K562 (cell line): ENCODE data around the gene BEST2. TPM values are rescaled to one million over a fixed set of nuclear protein-coding genes. Genes with fewer than 3 reads are reported as not detected.

ENCODE experiments used
- BHLHE40 ChIP-seq: IDR thresholded peaks from 2 replicates; pipeline ENCODE4 v1.6.1; 2011; ENCODE audit warnings: low read length, improper control_type of control experiment
- ETV1 ChIP-seq: fragments of 450-650 bp; conservative IDR thresholded peaks from 2 replicates; pipeline ENCODE4 v1.6.1; 2016; ENCODE audit warnings: missing genetic modification characterization, control low read depth, low read depth, missing compliant biosample characterization
- FOXK2 ChIP-seq, 2 experiments: fragments of 450-650 bp; IDR thresholded peaks in 1 of 2; conservative IDR thresholded peaks in 1 of 2; 2 replicates each; pipeline ENCODE4 v1.6.1; 2016; ENCODE audit warnings: low read depth in 2 of 2, mild to moderate bottlenecking in 1 of 2
- HDGF ChIP-seq: fragments of 450-650 bp; IDR thresholded peaks from 2 replicates; pipeline ENCODE4 v1.6.1; 2016
- KHSRP ChIP-seq: fragments of 450-650 bp; IDR thresholded peaks from 2 replicates; pipeline ENCODE4 v1.6.1; 2017
- L3MBTL2 ChIP-seq: fragments of 450-650 bp; IDR thresholded peaks from 2 replicates; pipeline ENCODE4 v1.6.1; 2016; ENCODE audit warnings: mild to moderate bottlenecking, moderate library complexity
- MED1 ChIP-seq: sonication (generic); formaldehyde crosslinking; IDR thresholded peaks from 2 replicates; pipeline ENCODE4 v1.8.1; 2023; ENCODE audit warnings: missing genetic modification reagents, borderline replicate concordance
- NFIC ChIP-seq: fragments of 450-650 bp; IDR thresholded peaks from 2 replicates; pipeline ENCODE4 v1.6.1; 2017; ENCODE audit warnings: mild to moderate bottlenecking, inconsistent platforms
- PML ChIP-seq: IDR thresholded peaks from 2 replicates; pipeline ENCODE4 v1.6.1; 2012; ENCODE audit warnings: low read length, inconsistent platforms
- POLR2AphosphoS5 ChIP-seq: IDR thresholded peaks from 2 replicates; pipeline ENCODE4 v1.6.1; 2011; ENCODE audit warnings: mild to moderate bottlenecking, low read depth, low read length, moderate library complexity; ENCODE audit not compliant: control insufficient read depth, insufficient read depth
- POLR2B ChIP-seq: fragments of 450-650 bp; IDR thresholded peaks from 2 replicates; pipeline ENCODE4 v1.6.1; 2018; ENCODE audit warnings: low read depth; ENCODE audit not compliant: partially characterized antibody
- SMAD1 ChIP-seq: fragments of 150-350 bp; IDR thresholded peaks from 2 replicates; pipeline ENCODE4 v1.6.1; 2014; ENCODE audit warnings: low read length, low read depth; ENCODE audit not compliant: partially characterized antibody
- ZNF121 ChIP-seq: sonication (generic); formaldehyde crosslinking; conservative IDR thresholded peaks from 2 replicates; pipeline ENCODE4 v1.8.0; 2022; ENCODE audit warnings: missing genetic modification reagents
- ZNF764 ChIP-seq: fragments of 250-450 bp; sonication (Bioruptor Pico); IDR thresholded peaks from 2 replicates; pipeline ENCODE4 v1.4.0; 2020; ENCODE audit warnings: low read depth, mild to moderate bottlenecking, moderate library complexity
- ZSCAN29 ChIP-seq: fragments of 450-650 bp; IDR thresholded peaks from 2 replicates; pipeline ENCODE4 v1.6.1; 2017
- polyA plus RNA-seq, 8 experiments: library from polyadenylated mRNA; depleted of rRNA in 4 of 8; stranded (reverse) in 5 of 8; unstranded in 3 of 8; fragments of >200 nt; fragmentation: Nextera tagmentation in 2 of 8; fragmentation: Illumina TruSeq in 1 of 8; extraction: Ambion mirVana in 2 of 8; extraction: Trizol in 1 of 8; gene quantifications; 2 replicates each; pipeline versions ENCODE4 v1.2.1 to v1.2.3, GENCODE V29; 2011 to 2014; ENCODE audit warnings: inconsistent platforms in 1 of 8, missing spikeins in 1 of 8
- total RNA-seq, 7 experiments: library from RNA; depleted of rRNA in 6 of 7; stranded (reverse); fragments of >200 nt in 6 of 7; fragmentation: Illumina TruSeq in 2 of 7; extraction: Trizol in 2 of 7; gene quantifications; 2 replicates each; pipeline versions ENCODE4 v1.2.1 to v1.2.3, GENCODE V29; 2011 to 2021; ENCODE audit warnings: low replicate concordance in 1 of 7
- TF ChIP-seq, protein P1 (sequence below): conservative IDR thresholded peaks from 2 replicates; pipeline ENCODE4 v1.6.1; 2011; ENCODE audit warnings: low read depth, mild to moderate bottlenecking, low read length; ENCODE audit not compliant: control insufficient read depth
- TF ChIP-seq, protein P2 (sequence below): IDR thresholded peaks from 2 replicates; pipeline ENCODE4 v1.6.1; 2016; ENCODE audit warnings: missing genetic modification characterization, missing compliant biosample characterization
- TF ChIP-seq, protein P3 (sequence below): fragments of 450-650 bp; IDR thresholded peaks from 2 replicates; pipeline ENCODE4 v1.7.1; 2018; ENCODE audit warnings: mild to moderate bottlenecking, low read depth; ENCODE audit not compliant: partially characterized antibody
- TF ChIP-seq, protein P4 (sequence below), 2 experiments: IDR thresholded peaks in 1 of 2; conservative IDR thresholded peaks in 1 of 2; 2 replicates each; pipeline ENCODE4 v1.6.1; 2016; ENCODE audit warnings: low read depth in 2 of 2, mild to moderate bottlenecking in 1 of 2, missing compliant biosample characterization in 1 of 2, missing genetic modification characterization in 1 of 2, moderate library complexity in 1 of 2

BEST2 gene
- total and polyA plus RNA-seq, 9 of the 15 experiments (the other 6 are each of a cell fraction or from before 2014, with no cell fraction given), result not detected

DNA sequence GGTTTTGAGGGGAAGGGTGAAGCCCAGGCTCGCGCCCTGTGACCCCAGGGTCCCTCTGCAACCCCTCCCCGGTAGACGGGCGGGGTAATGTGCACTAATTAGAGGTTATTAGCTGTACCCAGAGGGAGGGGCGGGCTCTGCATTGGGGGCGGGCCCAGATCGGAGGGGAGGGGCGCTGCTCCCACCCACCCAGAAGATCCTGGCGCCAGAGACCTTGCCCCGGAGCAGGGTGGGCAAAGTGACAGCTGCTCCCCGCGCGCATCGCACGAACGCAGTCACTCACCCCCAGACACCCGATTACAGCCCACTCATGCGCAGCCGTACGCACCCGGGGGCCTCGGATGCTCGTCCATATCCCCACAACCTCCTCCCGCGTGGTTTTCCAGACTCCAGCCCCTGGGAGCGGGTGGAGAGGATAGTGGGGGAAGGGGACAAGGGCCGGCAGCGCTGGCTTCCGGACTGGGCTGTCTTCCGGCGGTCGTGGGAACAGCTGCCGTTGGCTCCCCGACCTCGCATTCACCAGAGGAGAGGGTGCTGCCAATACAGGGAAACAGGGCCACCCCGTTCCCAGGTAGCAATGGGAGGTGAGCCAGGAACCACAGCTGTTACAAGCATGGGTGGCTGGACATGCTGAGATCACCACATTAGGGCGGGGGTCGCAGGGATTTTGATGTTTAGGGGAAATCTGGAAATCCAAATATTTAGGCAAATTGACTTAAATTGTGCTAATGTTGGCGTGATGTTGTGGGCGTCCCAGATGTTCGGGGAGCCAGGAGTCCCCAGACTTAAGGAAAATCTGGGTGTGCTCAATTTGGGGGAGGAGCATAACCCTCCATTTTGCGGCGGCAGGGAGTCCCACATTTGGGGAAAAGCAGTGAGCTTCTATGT lies 26.7 kb downstream of the BEST2 start (continued):
- TF ChIP-seq, protein P1, sequence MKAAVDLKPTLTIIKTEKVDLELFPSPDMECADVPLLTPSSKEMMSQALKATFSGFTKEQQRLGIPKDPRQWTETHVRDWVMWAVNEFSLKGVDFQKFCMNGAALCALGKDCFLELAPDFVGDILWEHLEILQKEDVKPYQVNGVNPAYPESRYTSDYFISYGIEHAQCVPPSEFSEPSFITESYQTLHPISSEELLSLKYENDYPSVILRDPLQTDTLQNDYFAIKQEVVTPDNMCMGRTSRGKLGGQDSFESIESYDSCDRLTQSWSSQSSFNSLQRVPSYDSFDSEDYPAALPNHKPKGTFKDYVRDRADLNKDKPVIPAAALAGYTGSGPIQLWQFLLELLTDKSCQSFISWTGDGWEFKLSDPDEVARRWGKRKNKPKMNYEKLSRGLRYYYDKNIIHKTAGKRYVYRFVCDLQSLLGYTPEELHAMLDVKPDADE, result peak; percentile 52; the same call in 1 of the 2 replicates
- no peak for TF ChIP-seq ZNF764 (CRISPR knock-in tag)
- no peak for TF ChIP-seq POLR2AphosphoS5
- no peak; the same call in 1 of the 2 replicates for TF ChIP-seq ETV1 (tag)
- TF ChIP-seq KHSRP, result no peak
- TF ChIP-seq ZSCAN29, result no peak
- TF ChIP-seq, protein P2, sequence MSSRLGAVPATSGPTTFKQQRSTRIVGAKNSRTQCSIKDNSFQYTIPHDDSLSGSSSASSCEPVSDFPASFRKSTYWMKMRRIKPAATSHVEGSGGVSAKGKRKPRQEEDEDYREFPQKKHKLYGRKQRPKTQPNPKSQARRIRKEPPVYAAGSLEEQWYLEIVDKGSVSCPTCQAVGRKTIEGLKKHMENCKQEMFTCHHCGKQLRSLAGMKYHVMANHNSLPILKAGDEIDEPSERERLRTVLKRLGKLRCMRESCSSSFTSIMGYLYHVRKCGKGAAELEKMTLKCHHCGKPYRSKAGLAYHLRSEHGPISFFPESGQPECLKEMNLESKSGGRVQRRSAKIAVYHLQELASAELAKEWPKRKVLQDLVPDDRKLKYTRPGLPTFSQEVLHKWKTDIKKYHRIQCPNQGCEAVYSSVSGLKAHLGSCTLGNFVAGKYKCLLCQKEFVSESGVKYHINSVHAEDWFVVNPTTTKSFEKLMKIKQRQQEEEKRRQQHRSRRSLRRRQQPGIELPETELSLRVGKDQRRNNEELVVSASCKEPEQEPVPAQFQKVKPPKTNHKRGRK, result no peak
- TF ChIP-seq, protein P3, sequence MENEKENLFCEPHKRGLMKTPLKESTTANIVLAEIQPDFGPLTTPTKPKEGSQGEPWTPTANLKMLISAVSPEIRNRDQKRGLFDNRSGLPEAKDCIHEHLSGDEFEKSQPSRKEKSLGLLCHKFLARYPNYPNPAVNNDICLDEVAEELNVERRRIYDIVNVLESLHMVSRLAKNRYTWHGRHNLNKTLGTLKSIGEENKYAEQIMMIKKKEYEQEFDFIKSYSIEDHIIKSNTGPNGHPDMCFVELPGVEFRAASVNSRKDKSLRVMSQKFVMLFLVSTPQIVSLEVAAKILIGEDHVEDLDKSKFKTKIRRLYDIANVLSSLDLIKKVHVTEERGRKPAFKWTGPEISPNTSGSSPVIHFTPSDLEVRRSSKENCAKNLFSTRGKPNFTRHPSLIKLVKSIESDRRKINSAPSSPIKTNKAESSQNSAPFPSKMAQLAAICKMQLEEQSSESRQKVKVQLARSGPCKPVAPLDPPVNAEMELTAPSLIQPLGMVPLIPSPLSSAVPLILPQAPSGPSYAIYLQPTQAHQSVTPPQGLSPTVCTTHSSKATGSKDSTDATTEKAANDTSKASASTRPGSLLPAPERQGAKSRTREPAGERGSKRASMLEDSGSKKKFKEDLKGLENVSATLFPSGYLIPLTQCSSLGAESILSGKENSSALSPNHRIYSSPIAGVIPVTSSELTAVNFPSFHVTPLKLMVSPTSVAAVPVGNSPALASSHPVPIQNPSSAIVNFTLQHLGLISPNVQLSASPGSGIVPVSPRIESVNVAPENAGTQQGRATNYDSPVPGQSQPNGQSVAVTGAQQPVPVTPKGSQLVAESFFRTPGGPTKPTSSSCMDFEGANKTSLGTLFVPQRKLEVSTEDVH, result no peak
- TF ChIP-seq HDGF, result no peak
- TF ChIP-seq SMAD1, result no peak
- TF ChIP-seq, protein P4, sequence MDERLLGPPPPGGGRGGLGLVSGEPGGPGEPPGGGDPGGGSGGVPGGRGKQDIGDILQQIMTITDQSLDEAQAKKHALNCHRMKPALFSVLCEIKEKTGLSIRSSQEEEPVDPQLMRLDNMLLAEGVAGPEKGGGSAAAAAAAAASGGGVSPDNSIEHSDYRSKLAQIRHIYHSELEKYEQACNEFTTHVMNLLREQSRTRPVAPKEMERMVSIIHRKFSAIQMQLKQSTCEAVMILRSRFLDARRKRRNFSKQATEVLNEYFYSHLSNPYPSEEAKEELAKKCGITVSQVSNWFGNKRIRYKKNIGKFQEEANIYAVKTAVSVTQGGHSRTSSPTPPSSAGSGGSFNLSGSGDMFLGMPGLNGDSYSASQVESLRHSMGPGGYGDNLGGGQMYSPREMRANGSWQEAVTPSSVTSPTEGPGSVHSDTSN (CRISPR knock-in tag; IDR thresholded peaks at IDR 0.05; ENCODE audit: low read depth), result no peak
- TF ChIP-seq, protein P4 (tag; conservative IDR thresholded peaks at IDR 0.05; ENCODE audit: low read depth), result no peak
- no peak for TF ChIP-seq PML
- TF ChIP-seq ZNF121 (CRISPR knock-in tag), result no peak
- no peak for TF ChIP-seq POLR2B
- TF ChIP-seq NFIC, result peak; percentile 20; the same call in 1 of the 2 replicates
- no peak for TF ChIP-seq BHLHE40
- no peak for TF ChIP-seq MED1 (CRISPR knock-in tag)
- 0 out of 4 replicates have a peak, but pooled peaks of 1 of the 2 experiments have one; percentile 12 for TF ChIP-seq FOXK2 (conservative IDR thresholded peaks at IDR 0.05 in 1 of 2, IDR thresholded peaks at IDR 0.05 in 1 of 2; ENCODE audit: low read depth in 2 of 2)
- no peak for TF ChIP-seq L3MBTL2
